ENCODE results near the gene FSTL5. TPM values are rescaled to one million over a fixed set of nuclear protein-coding genes. Genes with fewer than 3 reads are reported as not detected.

The FSTL5 gene
- total and polyA plus RNA-seq, 2 of the 8 experiments (the other 6 are each of a cell fraction or from before 2014, with no cell fraction given), result 0.09 to 0.32 TPM

DNA sequence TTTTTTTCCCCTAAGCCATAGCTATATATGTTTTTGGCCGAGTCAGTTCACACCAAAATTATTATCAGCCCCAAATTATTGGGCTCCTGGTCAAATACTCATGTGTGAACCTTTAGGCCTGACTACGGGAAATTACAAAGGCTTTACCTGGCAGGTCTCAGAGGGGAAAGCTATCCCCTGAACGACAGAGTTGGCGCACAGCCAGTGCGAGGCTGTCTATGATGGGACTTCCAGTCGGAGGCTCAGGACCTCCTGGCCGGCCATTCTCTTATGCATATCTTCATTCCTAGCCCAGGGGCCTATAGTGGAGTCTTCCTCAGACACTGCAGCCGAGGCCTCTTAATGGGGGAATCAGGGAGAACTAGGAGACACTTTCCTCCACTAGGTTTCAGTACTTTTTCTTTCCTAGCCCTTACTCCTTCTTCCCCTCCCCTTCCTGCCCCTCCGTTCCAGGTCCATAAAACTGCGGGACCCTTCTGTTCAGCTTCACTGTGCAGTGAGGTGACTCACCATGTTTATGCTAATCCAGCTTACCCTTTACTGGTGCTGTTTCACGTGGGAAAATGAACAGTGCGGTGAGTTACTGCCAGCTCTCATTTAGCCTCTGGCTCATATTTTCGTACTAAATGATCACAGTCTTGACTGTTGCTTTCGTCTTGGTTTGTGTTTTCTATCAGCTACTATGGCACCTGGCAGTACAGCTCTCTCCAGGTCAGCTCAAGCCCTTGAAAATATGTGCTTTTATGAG, 533.9 kb downstream of the FSTL5 start:
- Histone ChIP-seq H3K14ac (ENCODE audit: insufficient read length) (no peak overlapping the region), H2BK5ac (ENCODE audit: low read depth, low read length) (no peak overlapping the region), H4K8ac (ENCODE audit: extremely low read depth, insufficient read depth, low read length) (no peak overlapping the region; the same call in 1 of the 2 replicates), H3K27me3 (replicated peaks in 1 of 4; ENCODE audit: control insufficient read depth in 3 of 4, extremely low read depth in 1 of 4, insufficient read depth in 3 of 4, low read length in 3 of 4) (no peaks in the 10 kb centered on the region), H4K5ac (ENCODE audit: insufficient read length, low read depth, low read length) (no peak overlapping the region), H2AK5ac (ENCODE audit: low read depth, low read length) (no peak overlapping the region), H3K4me2 (ENCODE audit: insufficient read depth in 1 of 2, low read depth in 2 of 2, low read length in 2 of 2) (no peak overlapping the region), H3K56ac (replicated peaks; ENCODE audit: insufficient read length, low read depth, low read length) (no peak overlapping the region), H3K79me2 (ENCODE audit: control insufficient read depth in 1 of 2, insufficient read depth in 2 of 2, low read length in 2 of 2) (no peaks in the 10 kb centered on the region), H3K18ac (ENCODE audit: extremely low read depth, low read length) (no peak overlapping the region), H3K23me2 (ENCODE audit: low read depth, low read length) (no peaks in the 10 kb centered on the region), H3K4me1 (replicated peaks in 1 of 4; ENCODE audit: control insufficient read depth in 3 of 4, insufficient read depth in 4 of 4, low read length in 3 of 4) (no peaks in the 10 kb centered on the region), H3K36me3 (ENCODE audit: control insufficient read depth in 2 of 4, insufficient read depth in 4 of 4, low read length in 3 of 4) (no peaks in the 10 kb centered on the region), H2BK12ac (ENCODE audit: low read depth, low read length) (no peak overlapping the region), H4K20me1 (replicated peaks in 1 of 2; ENCODE audit: control insufficient read depth in 1 of 2, insufficient read depth in 2 of 2, low read length in 2 of 2) (no peaks in the 10 kb centered on the region), H2AFZ (ENCODE audit: low read length) (peak overlapping the region; percentile 91), H3K4ac (replicated peaks; ENCODE audit: insufficient read length, low read depth, low read length) (no peak overlapping the region), H3K23ac (ENCODE audit: insufficient read length) (no peak overlapping the region), H2BK120ac (replicated peaks; ENCODE audit: low read depth, low read length) (no peak overlapping the region), H4K91ac (replicated peaks; ENCODE audit: insufficient read length, low read length) (no peak overlapping the region), H3K79me1 (ENCODE audit: low read depth, low read length) (no peaks in the 10 kb centered on the region), H3K9me3 (ENCODE audit: insufficient read depth in 2 of 2, low read depth in 1 of 2, low read length in 1 of 2) (no peaks in the 10 kb centered on the region), H2BK15ac (ENCODE audit: low read length) (no peak overlapping the region), H3K27ac (ENCODE audit: low read depth, low read length) (no peak overlapping the region), H2BK20ac (ENCODE audit: low read length) (no peak overlapping the region), H3K9ac (replicated peaks in 1 of 4; ENCODE audit: extremely low read depth in 1 of 4, low read depth in 3 of 4, low read length in 3 of 4) (no peak overlapping the region), H3K4me3 (ENCODE audit: extremely low read depth in 1 of 4, insufficient read depth in 2 of 4, low read depth in 3 of 4, low read length in 4 of 4) (no peak overlapping the region)
- DNase-seq (ENCODE audit: low read depth in 1 of 2, low spot score in 2 of 2), result no peak
- no peak for FAIRE-seq
- CTCF ChIA-PET (ENCODE audit: partially characterized antibody), result no interaction called here
- POLR2A ChIA-PET (ENCODE audit: partially characterized antibody), result no interaction called here
- 88% methylated on average over 14 of the region's 14 CpGs; no CpG with 5 or more reads in 1 of the 2 experiments for WGBS, 2 experiments (ENCODE audit: extremely low coverage in 1 of 2, insufficient coverage in 1 of 2, insufficient read length in 1 of 2, insufficient replicate concordance in 2 of 2, low coverage in 1 of 2, low lambda C conversion rate in 2 of 2, missing lambda C conversion rate in 1 of 2)
- no peak for TF ChIP-seq POU5F1 (IDR thresholded peaks at IDR 0.05; ENCODE audit: low read depth, low read length)
- TF ChIP-seq, protein P1, sequence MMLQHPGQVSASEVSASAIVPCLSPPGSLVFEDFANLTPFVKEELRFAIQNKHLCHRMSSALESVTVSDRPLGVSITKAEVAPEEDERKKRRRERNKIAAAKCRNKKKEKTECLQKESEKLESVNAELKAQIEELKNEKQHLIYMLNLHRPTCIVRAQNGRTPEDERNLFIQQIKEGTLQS (IDR thresholded peaks at IDR 0.05; ENCODE audit: insufficient read depth, low read depth, low read length), result no peak
- no peak for TF ChIP-seq GTF2F1 (IDR thresholded peaks at IDR 0.05; ENCODE audit: borderline replicate concordance, low read depth, low read length)
- no peak for TF ChIP-seq MAFK (IDR thresholded peaks at IDR 0.05; ENCODE audit: low read depth, low read length)
- TF ChIP-seq ASH2L (IDR thresholded peaks at IDR 0.05; ENCODE audit: low read length), result no peak
- no peak for TF ChIP-seq RAD21 (IDR thresholded peaks at IDR 0.05 in 1 of 2, conservative IDR thresholded peaks at IDR 0.05 in 1 of 2; ENCODE audit: low read depth in 2 of 2, low read length in 2 of 2)
- TF ChIP-seq, protein P2, sequence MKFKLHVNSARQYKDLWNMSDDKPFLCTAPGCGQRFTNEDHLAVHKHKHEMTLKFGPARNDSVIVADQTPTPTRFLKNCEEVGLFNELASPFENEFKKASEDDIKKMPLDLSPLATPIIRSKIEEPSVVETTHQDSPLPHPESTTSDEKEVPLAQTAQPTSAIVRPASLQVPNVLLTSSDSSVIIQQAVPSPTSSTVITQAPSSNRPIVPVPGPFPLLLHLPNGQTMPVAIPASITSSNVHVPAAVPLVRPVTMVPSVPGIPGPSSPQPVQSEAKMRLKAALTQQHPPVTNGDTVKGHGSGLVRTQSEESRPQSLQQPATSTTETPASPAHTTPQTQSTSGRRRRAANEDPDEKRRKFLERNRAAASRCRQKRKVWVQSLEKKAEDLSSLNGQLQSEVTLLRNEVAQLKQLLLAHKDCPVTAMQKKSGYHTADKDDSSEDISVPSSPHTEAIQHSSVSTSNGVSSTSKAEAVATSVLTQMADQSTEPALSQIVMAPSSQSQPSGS (IDR thresholded peaks at IDR 0.05; ENCODE audit: low read length), result no peak
- no peak for TF ChIP-seq NANOG (IDR thresholded peaks at IDR 0.05; ENCODE audit: insufficient read depth, low read depth, low read length, poor library complexity, severe bottlenecking)
- no peak for TF ChIP-seq TBP (IDR thresholded peaks at IDR 0.05; ENCODE audit: low read depth, low read length)
- no peak for TF ChIP-seq POLR2A (IDR thresholded peaks at IDR 0.05; ENCODE audit: control extremely low read depth in 1 of 2, low read depth in 2 of 2, low read length in 2 of 2)
- TF ChIP-seq CEBPB (IDR thresholded peaks at IDR 0.05; ENCODE audit: low read depth, low read length), result no peak

Measured in H1 (cell line).